Stomach smooth muscle (tissue), 2 donors: ENCODE data around the gene PIAS1.
"Not testable (repeated sequence)": the region's sequence is repeated elsewhere in the genome, so short reads cannot be mapped to it uniquely, and the experiment has no call there.

Source experiments
- H3K27ac ChIP-seq: one replicate; pipeline ENCODE4 v1.7.0; 2013; ENCODE audit warnings: mild to moderate bottlenecking, low read length, inconsistent platforms
- H3K27me3 ChIP-seq, 2 donors: one replicate each; pipeline ENCODE4 v1.7.0; 2013; ENCODE audit warnings: low read length in 2 of 2; ENCODE audit not compliant: insufficient read depth in 2 of 2, control insufficient read depth in 1 of 2
- H3K36me3 ChIP-seq, 2 donors: one replicate each; pipeline ENCODE4 v1.7.0; 2013; ENCODE audit warnings: low read length in 2 of 2; ENCODE audit not compliant: control insufficient read depth in 2 of 2, insufficient read depth in 2 of 2
- H3K4me1 ChIP-seq: one replicate; pipeline ENCODE4 v1.7.0; 2013; ENCODE audit warnings: low read length; ENCODE audit not compliant: control insufficient read depth, insufficient read depth
- H3K4me3 ChIP-seq, 2 donors: one replicate each; pipeline ENCODE4 v1.7.0; 2013; ENCODE audit warnings: low read length in 2 of 2
- H3K9ac ChIP-seq, 2 donors: one replicate each; pipeline ENCODE4 v1.7.0; 2013; ENCODE audit warnings: low read length in 2 of 2, mild to moderate bottlenecking in 1 of 2
- H3K9me3 ChIP-seq, 2 donors: one replicate each; pipeline ENCODE4 v1.7.0; 2013; ENCODE audit warnings: low read length in 2 of 2; ENCODE audit not compliant: control insufficient read depth in 2 of 2
- donor health status: healthy.
- donor health status: Pancreatic carcinoma.

PIAS1 gene

GRCh38 chr15:68149059-68149458 is 94.9 kb downstream of the PIAS1 start:
- Histone ChIP-seq H3K27me3 (no peaks in the 10 kb centered on the region), H3K4me1 (no peaks in the 10 kb centered on the region), H3K9ac (no peak overlapping the region), H3K4me3 (no peak overlapping the region), H3K36me3 (peaks cover 0 to 10% of the 10 kb centered on the region in 2 donors), H3K9me3 (no peaks in the 10 kb centered on the region), H3K27ac (no peak overlapping the region)

- H3K4me3 ChIP-seq: no peak overlapping the region
- peaks cover 4% of the 10 kb centered on the region for H3K4me1 ChIP-seq
- H3K9ac ChIP-seq: no peak overlapping the region
- peaks cover 0 to 10% of the 10 kb centered on the region in 2 donors for H3K36me3 ChIP-seq
- H3K27ac ChIP-seq: no peak overlapping the region
- no peaks in the 10 kb centered on the region for H3K27me3 ChIP-seq
- no peaks in the 10 kb centered on the region for H3K9me3 ChIP-seq
Observed at GRCh38 chr15:68150187-68150586, 96.1 kb downstream of the PIAS1 start.

DNA sequence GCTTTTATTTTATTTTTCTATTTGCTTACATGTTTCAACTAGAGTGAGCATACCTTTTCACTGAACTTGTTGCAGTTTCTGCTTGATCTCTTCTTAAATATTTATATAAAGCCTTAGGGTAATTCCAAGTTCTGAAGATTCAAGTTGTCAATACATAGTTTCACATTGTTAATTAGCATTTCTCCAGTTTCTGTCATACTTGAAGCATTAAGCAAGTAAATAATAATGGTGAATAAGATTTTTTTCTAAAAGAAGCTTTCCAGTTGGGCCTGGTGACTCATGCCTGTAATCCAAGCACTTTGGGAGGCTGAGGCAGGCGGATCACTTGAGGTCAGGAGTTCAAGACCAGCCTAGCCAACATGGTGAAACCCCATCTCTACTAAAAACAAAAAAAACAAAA is 97.2 kb downstream of the PIAS1 start:
- Histone ChIP-seq H3K4me1 (peaks cover 4% of the 10 kb centered on the region), H3K27me3 (no peaks in the 10 kb centered on the region), H3K4me3 (no peak overlapping the region), H3K27ac (no peak overlapping the region), H3K36me3 (peaks cover 3 to 10% of the 10 kb centered on the region in 2 donors), H3K9ac (no peak overlapping the region), H3K9me3 (no peaks in the 10 kb centered on the region)

DNA sequence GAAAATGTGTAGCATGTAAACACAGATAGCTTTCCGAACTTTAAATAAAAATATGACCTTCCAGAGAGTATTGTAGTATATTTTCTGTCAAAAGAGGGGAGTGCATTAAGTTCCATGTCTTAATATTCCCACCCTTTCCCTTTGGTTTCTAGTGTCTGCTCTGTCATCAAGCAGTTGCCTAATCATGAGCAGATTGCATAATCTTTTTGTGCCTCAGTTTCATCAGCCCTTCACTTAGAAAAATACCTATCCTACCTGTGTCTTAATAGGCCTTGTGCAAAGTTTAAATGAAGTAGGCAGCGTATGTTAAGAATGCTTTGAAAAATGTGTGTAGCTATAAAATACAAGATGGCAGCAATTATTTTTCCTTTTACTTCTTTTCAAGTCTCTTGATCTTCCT is 98.2 kb downstream of the PIAS1 start:
- no peak overlapping the region for H3K27ac ChIP-seq
- no peak overlapping the region for H3K9ac ChIP-seq
- H3K4me1 ChIP-seq: peaks cover 4% of the 10 kb centered on the region
- peaks cover 3 to 4% of the 10 kb centered on the region in 2 donors for H3K36me3 ChIP-seq
- H3K4me3 ChIP-seq: no peak overlapping the region
- no peaks in the 10 kb centered on the region for H3K27me3 ChIP-seq
- no peaks in the 10 kb centered on the region for H3K9me3 ChIP-seq

DNA sequence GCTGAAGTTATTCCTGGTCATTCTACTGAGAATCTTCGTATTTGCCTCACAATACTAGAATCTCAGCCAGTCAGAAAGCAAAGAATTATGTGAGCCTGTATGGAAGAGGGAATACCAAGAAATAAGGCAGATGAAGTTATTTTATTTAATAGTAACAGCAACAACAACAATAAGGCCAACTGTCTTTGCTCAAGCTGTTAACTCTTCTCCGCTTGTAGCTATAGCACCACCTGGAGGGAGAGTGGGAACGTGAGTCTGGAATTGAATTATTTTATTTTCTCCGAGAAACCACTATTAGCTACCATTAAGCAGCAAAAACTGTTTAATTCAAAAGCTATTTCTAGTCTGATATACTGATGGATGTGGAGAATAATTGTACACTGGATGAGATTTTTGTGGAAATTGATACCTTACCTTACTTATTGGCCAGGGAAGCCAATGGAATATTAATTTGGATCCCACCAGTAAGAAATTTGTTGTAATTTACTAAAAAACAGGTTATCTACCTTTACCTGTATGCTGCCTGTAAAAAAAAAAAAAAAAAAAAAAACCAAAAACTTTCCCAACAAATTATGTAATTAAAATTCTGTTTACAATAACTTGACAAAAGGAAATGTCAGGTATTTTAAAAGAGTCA is 100.9 kb downstream of the PIAS1 start:
- H3K27ac ChIP-seq: no peak overlapping the region
- peaks cover 12% of the 10 kb centered on the region for H3K4me1 ChIP-seq
- H3K4me3 ChIP-seq: no peak overlapping the region
- peaks cover 0 to 3% of the 10 kb centered on the region in 2 donors for H3K36me3 ChIP-seq
- H3K9me3 ChIP-seq: no peaks in the 10 kb centered on the region
- H3K9ac ChIP-seq: no peak overlapping the region
- no peaks in the 10 kb centered on the region for H3K27me3 ChIP-seq

DNA sequence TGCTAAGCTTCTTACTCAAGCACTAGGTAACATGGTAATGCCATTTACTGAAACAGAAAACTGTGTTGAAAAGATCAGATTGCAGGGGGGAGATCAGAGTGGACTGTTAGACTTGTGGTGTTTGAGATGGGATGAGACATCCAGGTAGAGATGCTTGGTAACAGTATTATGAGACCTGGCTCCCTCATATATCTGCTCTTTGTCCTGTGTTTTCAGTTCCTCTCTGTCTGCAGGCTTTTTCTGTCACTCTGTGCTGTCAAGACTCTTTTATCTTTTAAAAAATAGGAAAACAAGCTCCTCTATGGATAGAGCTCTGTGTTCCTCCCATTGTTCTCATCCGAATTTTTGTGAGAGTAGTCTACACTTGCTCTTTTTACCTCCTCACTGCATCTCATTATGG is 103.0 kb downstream of the PIAS1 start:
- H3K36me3 ChIP-seq: peaks cover 0 to 6% of the 10 kb centered on the region in 2 donors
- H3K4me3 ChIP-seq: no peak overlapping the region
- no peaks in the 10 kb centered on the region for H3K27me3 ChIP-seq
- H3K27ac ChIP-seq: no peak overlapping the region
- H3K9me3 ChIP-seq: no peaks in the 10 kb centered on the region
- H3K4me1 ChIP-seq: peaks cover 12% of the 10 kb centered on the region
- no peak overlapping the region for H3K9ac ChIP-seq

DNA sequence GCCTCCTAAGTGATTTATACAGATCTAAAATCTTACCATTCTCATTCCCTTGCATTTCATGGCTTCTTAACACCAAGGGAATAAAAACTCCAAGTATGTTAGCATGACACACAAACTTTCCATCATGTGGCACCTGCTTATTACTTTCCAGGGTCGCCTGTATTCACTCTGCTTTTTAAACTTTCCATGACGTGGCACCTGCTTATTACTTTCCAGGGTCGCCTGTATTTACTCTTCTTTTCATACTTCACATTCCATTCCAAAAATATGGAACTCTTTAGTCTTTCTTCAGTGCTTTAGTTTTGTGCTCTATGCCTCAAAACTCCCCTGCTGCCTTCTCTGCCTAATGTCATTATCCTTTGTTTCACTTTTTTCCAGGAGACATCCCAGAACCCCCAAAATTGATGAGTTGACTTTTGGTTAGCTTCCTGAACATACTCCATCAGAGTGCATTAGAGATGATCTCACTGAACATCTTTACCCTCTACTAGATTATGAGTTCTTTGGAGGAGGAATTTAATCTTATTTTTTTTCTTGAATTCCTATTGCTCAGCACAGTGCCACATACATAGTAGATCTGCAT is 104.0 kb downstream of the PIAS1 start:
- peak overlapping the region; percentile 12 for H3K27ac ChIP-seq

DNA sequence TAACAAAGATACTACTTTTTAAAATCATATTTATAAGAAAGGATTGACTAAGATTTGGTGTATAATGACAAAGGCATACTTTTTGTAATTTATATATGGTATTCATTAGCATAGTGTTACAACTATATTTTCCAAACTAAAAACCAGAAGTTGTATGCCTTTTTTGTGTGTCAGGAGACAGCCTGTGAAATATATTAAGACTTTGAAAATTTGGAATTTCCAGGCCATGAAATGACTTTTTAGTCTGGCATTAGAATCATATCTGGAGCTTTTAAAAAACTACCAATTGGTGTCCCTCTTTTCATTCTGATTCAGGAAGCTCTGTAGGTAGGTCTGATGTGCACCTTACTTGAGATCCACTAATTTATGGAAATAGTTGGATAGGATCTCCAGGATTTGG is 109.1 kb downstream of the PIAS1 start:
- H3K27me3 ChIP-seq: no peaks in the 10 kb centered on the region
- no peak overlapping the region for H3K9ac ChIP-seq
- H3K4me1 ChIP-seq: peaks cover 7% of the 10 kb centered on the region
- H3K9me3 ChIP-seq: no peaks in the 10 kb centered on the region
- H3K27ac ChIP-seq: no peak overlapping the region
- H3K4me3 ChIP-seq: no peak overlapping the region
- H3K36me3 ChIP-seq: peaks cover 7 to 10% of the 10 kb centered on the region in 2 donors

More for the DNA sequence above, 104.0 kb downstream of the PIAS1 start:
- H3K9ac ChIP-seq: no peak overlapping the region
- peaks cover 4 to 10% of the 10 kb centered on the region in 2 donors for H3K36me3 ChIP-seq
- H3K9me3 ChIP-seq: no peaks in the 10 kb centered on the region
- H3K27me3 ChIP-seq: no peaks in the 10 kb centered on the region
- peaks cover 12% of the 10 kb centered on the region for H3K4me1 ChIP-seq
- H3K4me3 ChIP-seq: no peak overlapping the region

DNA sequence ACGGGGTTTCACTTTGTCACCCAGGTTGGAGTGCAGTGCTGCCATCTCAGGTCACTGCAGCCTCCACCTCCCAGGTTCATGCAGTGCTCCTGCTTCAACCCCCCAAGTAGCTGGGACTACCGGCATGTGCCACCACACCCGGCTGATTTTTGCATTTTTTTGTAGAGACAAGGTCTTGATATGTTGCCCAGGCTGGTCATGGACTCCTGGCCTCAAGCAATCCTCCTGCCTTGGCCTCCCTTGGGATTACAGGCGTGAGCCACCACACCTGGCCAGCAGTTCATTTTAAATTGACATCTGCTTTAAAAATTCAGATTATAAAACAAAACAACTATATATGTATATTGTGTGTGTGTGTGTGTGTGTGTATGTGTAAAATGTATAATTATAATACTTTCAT is 112.7 kb downstream of the PIAS1 start:
- Histone ChIP-seq H3K9ac (no peak overlapping the region), H3K27me3 (no peaks in the 10 kb centered on the region), H3K4me3 (no peak overlapping the region), H3K36me3 (peaks cover 4 to 10% of the 10 kb centered on the region in 2 donors), H3K9me3 (no peaks in the 10 kb centered on the region), H3K27ac (no peak overlapping the region), H3K4me1 (no peaks in the 10 kb centered on the region)

DNA sequence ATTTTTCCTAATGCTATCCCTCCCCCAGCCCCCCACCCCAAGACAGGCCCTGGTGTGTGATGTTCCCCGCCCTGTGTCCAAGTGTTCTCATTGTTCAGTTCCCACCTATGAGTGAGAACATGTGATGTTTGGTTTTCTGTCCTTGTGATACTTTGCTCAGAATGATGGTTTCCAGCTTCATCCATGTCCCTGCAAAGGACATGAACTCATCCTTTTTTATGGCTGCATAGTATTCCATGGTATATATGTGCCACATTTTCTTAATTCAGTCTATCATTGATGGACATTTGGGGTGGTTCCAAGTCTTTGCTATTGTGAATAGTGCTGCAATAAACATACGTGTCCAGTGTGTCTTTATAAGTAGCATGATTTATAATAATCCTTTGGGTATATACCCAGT is 117.9 kb downstream of the PIAS1 start:
- H3K9ac ChIP-seq, H3K9me3 ChIP-seq, H3K27ac ChIP-seq, H3K4me3 ChIP-seq, H3K4me1 ChIP-seq, H3K27me3 ChIP-seq: not testable (repeated sequence)
- peaks cover 5 to 17% of the 10 kb centered on the region in 2 donors for H3K36me3 ChIP-seq

GRCh38 chr15:68173119-68173518 is 119.0 kb downstream of the PIAS1 start:
- Histone ChIP-seq H3K36me3 (peaks cover 5 to 21% of the 10 kb centered on the region in 2 donors), H3K27ac (no peak overlapping the region), H3K27me3 (no peaks in the 10 kb centered on the region)

More at GRCh38 chr15:68173119-68173518, 119.0 kb downstream of the PIAS1 start:
- H3K9ac ChIP-seq: no peak overlapping the region
- no peaks in the 10 kb centered on the region for H3K9me3 ChIP-seq
- H3K4me1 ChIP-seq: no peaks in the 10 kb centered on the region
- no peak overlapping the region for H3K4me3 ChIP-seq
